Aorta (tissue), 5 donors: ENCODE results near the gene PIGC. TPM values are rescaled to one million over a fixed set of nuclear protein-coding genes. Genes with fewer than 3 reads are reported as not detected.

ENCODE experiments used
- ATAC-seq: fragments of 200-7000 bp; cut with Tn5 transposase; one replicate; pipeline ENCODE4 v1.9.1; 2022; ENCODE audit warnings: moderate library complexity; ENCODE audit not compliant: low FRiP score
- DNase-seq, 2 donors: peaks; one replicate each; pipeline ENCODE4 v3.0.0-alpha.2; 2020
- H3K27ac ChIP-seq, 2 donors: one replicate each; pipeline ENCODE4 v1.5.1; 2013; ENCODE audit warnings: low read length in 2 of 2, mild to moderate bottlenecking in 2 of 2, moderate library complexity in 2 of 2, control low read depth in 1 of 2, inconsistent platforms in 1 of 2, low read depth in 1 of 2
- H3K27me3 ChIP-seq, 2 donors: one replicate each; pipeline ENCODE4 v1.6.1; 2013; ENCODE audit warnings: control low read depth in 1 of 2, low read length in 1 of 2, mild to moderate bottlenecking in 1 of 2, moderate library complexity in 1 of 2; ENCODE audit not compliant: insufficient read depth in 2 of 2, control insufficient read depth in 1 of 2
- H3K36me3 ChIP-seq, 2 donors: one replicate each; pipeline ENCODE4 v1.6.1; 2013; ENCODE audit warnings: control low read depth in 1 of 2, low read length in 1 of 2, mild to moderate bottlenecking in 1 of 2; ENCODE audit not compliant: insufficient read depth in 2 of 2, control insufficient read depth in 1 of 2
- H3K4me1 ChIP-seq, 2 donors: one replicate each; pipeline ENCODE4 v1.6.1; 2013; ENCODE audit warnings: low read length in 2 of 2, control low read depth in 1 of 2, mild to moderate bottlenecking in 1 of 2, moderate library complexity in 1 of 2; ENCODE audit not compliant: insufficient read depth in 2 of 2, control insufficient read depth in 1 of 2
- H3K4me3 ChIP-seq, 2 donors: one replicate each; pipeline ENCODE4 v1.5.1; 2013; ENCODE audit warnings: low read length in 2 of 2, control low read depth in 1 of 2, mild to moderate bottlenecking in 1 of 2
- H3K9me3 ChIP-seq: one replicate; pipeline ENCODE4 v1.6.1; 2013; ENCODE audit warnings: mild to moderate bottlenecking, low read length; ENCODE audit not compliant: control insufficient read depth
- WGBS, 2 donors: extraction: QIAGEN DNeasy Blood & Tissue Kit; methylation state at CpG; one replicate each; pipeline ENCODE4 v1.1.7; 2013; 5-methylcytosine and 5-hydroxymethylcytosine counted together
- intact Hi-C, 2 donors: fragments of 100-400 bp; cut with DNase I; formaldehyde crosslinking; loops; one replicate each; pipeline versions ENCODE4 v1.14.2 to v1.15.0; 2022
- polyA plus RNA-seq, 2 donors: library from polyadenylated mRNA; stranded (reverse); fragments of 200-250 nt; gene quantifications; one replicate each; pipeline ENCODE4 v1.2.3, GENCODE V29; 2013
- total RNA-seq, 2 donors: library from RNA; stranded (reverse); fragmentation: NEBNext Ultra II Directional; extraction: Animal tissue kit (Norgen Biotek cat#: 25700); gene quantifications; one replicate each; pipeline ENCODE4 v1.2.1, GENCODE V29; 2021
- donor health status: healthy with polysubstance abuse.
- donor health status: Bipolar disorder and iron deficiency.
- donor health status: DM: no; HTN: no; CAD: no.
- donor health status: DM: no; HTN: no; CAD: no.
- donor health status: DM: yes; HTN: yes; CAD: no.

PIGC gene
- total and polyA plus RNA-seq, 4 donors, result 18.0 to 27.2 (median 23.5) TPM

DNA sequence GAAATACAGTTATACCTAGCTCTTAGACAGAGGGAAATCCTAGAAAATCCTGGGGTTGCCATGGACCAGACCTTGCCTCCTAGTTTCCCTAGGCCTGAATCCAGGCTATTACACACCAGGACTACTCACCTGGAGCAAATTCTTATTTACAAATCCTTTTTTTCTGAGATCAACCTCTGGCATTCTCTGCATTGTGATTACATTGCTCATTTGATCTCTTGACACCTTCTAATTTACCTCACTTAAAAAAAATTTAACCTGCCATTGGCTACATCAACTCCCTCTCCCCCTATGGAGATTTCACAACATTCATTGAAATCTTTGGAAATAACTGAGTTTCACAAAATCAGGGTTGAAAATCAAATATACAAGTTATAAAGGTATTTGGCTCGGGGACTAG lies 26.3 kb downstream of the PIGC start:
- Histone ChIP-seq H3K27me3 (no peaks in the 10 kb centered on the region), H3K27ac (no peak overlapping the region), H3K36me3 (no peaks in the 10 kb centered on the region), H3K4me1 (no peaks in the 10 kb centered on the region), H3K9me3 (no peaks in the 10 kb centered on the region), H3K4me3 (no peak overlapping the region)
- WGBS, 2 donors, result 95 to 98% methylated on average over 1 of the region's 1 CpG
- no peak for ATAC-seq
- intact Hi-C loops, result no loop called here
- DNase-seq, result no peak

GRCh38 chr1:172416496-172417035 lies 27.3 kb downstream of the PIGC start:
- Histone ChIP-seq H3K4me3 (no peak overlapping the region), H3K27ac (no peak overlapping the region), H3K27me3 (no peaks in the 10 kb centered on the region), H3K4me1 (no peaks in the 10 kb centered on the region), H3K9me3 (no peaks in the 10 kb centered on the region), H3K36me3 (no peaks in the 10 kb centered on the region)
- WGBS, 2 donors, result 61 to 70% methylated on average over 4 of the region's 4 CpGs
- ATAC-seq (no peak), DNase-seq (no peak)
- intact Hi-C loops, result no loop called here

GRCh38 chr1:172414331-172414730 lies 29.5 kb downstream of the PIGC start:
- Histone ChIP-seq H3K4me3 (no peak overlapping the region), H3K27me3 (no peaks in the 10 kb centered on the region), H3K4me1 (no peaks in the 10 kb centered on the region), H3K27ac (no peak overlapping the region), H3K36me3 (no peaks in the 10 kb centered on the region), H3K9me3 (no peaks in the 10 kb centered on the region)
- ATAC-seq (no peak), DNase-seq (no peak)
- intact Hi-C loops, result no loop called here

GRCh38 chr1:172411791-172412338 lies 32.0 kb downstream of the PIGC start:
- Histone ChIP-seq H3K27ac (no peak overlapping the region), H3K9me3 (no peaks in the 10 kb centered on the region), H3K36me3 (no peaks in the 10 kb centered on the region), H3K4me3 (no peak overlapping the region), H3K27me3 (no peaks in the 10 kb centered on the region), H3K4me1 (no peaks in the 10 kb centered on the region)
- DNase-seq (no peak), ATAC-seq (no peak)
- intact Hi-C loops, result no loop called here
- 93 to 97% methylated on average over 2 of the region's 2 CpGs for WGBS, 2 donors

GRCh38 chr1:172410027-172410426 lies 33.8 kb downstream of the PIGC start:
- H3K4me3 ChIP-seq, result no peak overlapping the region
- H3K36me3 ChIP-seq, result no peaks in the 10 kb centered on the region
- ATAC-seq (no peak), DNase-seq (no peak)
- intact Hi-C loops, result no loop called here
- 71 to 80% methylated on average over 1 of the region's 1 CpG for WGBS, 2 donors
- no peaks in the 10 kb centered on the region for H3K27me3 ChIP-seq
- no peak overlapping the region for H3K27ac ChIP-seq
- H3K4me1 ChIP-seq, result no peaks in the 10 kb centered on the region
- no peaks in the 10 kb centered on the region for H3K9me3 ChIP-seq

GRCh38 chr1:172408958-172409357 lies 34.9 kb downstream of the PIGC start:
- Histone ChIP-seq H3K9me3 (no peaks in the 10 kb centered on the region), H3K36me3 (no peaks in the 10 kb centered on the region), H3K27me3 (no peaks in the 10 kb centered on the region), H3K27ac (no peak overlapping the region), H3K4me3 (no peak overlapping the region), H3K4me1 (no peaks in the 10 kb centered on the region)
- intact Hi-C loops, result no loop called here
- 84 to 87% methylated on average over 1 of the region's 1 CpG for WGBS, 2 donors
- DNase-seq, result no peak
- ATAC-seq, result no peak

DNA sequence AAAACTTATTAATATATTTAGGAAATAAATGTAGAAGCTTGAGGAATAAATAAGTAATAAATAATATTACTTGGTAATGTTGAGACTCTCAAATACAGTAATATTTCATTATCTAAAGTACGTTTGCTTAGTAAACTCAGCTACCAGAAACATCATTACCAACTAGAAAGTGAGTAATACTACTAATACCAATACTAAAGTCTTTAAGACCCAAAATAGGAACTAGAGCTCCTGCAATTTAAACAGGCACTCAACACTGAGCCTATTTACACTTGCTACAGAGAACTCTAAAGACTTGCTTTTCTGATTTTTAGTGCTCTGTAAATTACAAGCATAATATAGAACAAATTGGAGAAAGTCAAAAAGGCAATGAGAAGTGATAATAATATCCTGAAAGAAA lies 36.9 kb downstream of the PIGC start:
- no peak overlapping the region for H3K27ac ChIP-seq
- no peaks in the 10 kb centered on the region for H3K9me3 ChIP-seq
- H3K4me1 ChIP-seq, result peaks cover 0 to 7% of the 10 kb centered on the region in 2 donors
- H3K36me3 ChIP-seq, result no peaks in the 10 kb centered on the region
- no peak for ATAC-seq
- no peak for DNase-seq
- 91 to 96% methylated on average over 1 of the region's 1 CpG for WGBS, 2 donors
- H3K27me3 ChIP-seq, result no peaks in the 10 kb centered on the region
- H3K4me3 ChIP-seq, result no peak overlapping the region
- intact Hi-C loops, result no loop called here

DNA sequence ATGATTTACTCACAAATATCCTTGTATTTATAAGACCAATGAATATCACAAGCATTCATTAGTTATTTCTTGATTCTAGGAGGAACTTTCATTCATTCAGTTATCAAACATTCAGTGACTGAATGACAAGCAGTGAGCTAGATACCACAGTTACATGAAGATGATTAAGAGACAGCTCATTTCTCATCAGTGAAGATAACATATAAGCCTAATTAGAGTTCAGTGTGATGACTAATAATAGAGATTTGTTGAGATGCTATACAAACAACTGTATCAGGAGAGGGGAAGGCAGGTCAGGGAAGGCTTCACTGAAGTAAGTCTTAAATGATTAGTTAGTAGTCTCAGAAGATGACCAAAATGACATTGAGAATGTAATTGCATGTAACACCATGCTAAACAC lies 38.0 kb downstream of the PIGC start:
- Histone ChIP-seq H3K27ac (no peak overlapping the region), H3K4me1 (peaks cover 1 to 7% of the 10 kb centered on the region in 2 donors), H3K36me3 (no peaks in the 10 kb centered on the region), H3K27me3 (no peaks in the 10 kb centered on the region), H3K9me3 (no peaks in the 10 kb centered on the region), H3K4me3 (no peak overlapping the region)
- intact Hi-C loops, result no loop called here
- no peak for ATAC-seq
- DNase-seq, result no peak

GRCh38 chr1:172404121-172404520 lies 39.7 kb downstream of the PIGC start:
- no peak overlapping the region for H3K27ac ChIP-seq
- H3K27me3 ChIP-seq, result no peaks in the 10 kb centered on the region
- no peaks in the 10 kb centered on the region for H3K9me3 ChIP-seq
- H3K4me3 ChIP-seq, result no peak overlapping the region
- ATAC-seq (no peak), DNase-seq (no peak)
- H3K36me3 ChIP-seq, result no peaks in the 10 kb centered on the region
- peaks cover 1 to 9% of the 10 kb centered on the region in 2 donors for H3K4me1 ChIP-seq
- intact Hi-C loops, result no loop called here
